ENCODE results near the gene SEZ6L.
A peak's percentile ranks its signal among the peaks of the same experiment; 100 is the strongest.

The SEZ6L gene

GRCh38 chr22:26313291-26313690, 144.0 kb downstream of the SEZ6L start:
- no peak overlapping the region for H3K4me3 ChIP-seq (ENCODE audit: low read depth, low read length)
- DNase-seq (ENCODE audit: low read depth, low spot score): no peak
- ChIA-PET CTCF (no interaction called here), POLR2A (no interaction called here)
- TF ChIP-seq CTCF (IDR thresholded peaks at IDR 0.05; ENCODE audit: insufficient read depth, low read length, missing control alignments): no peak

- POLR2A ChIA-PET: no interaction called here
- no peak overlapping the region for H3K4me3 ChIP-seq (ENCODE audit: low read depth, low read length)
- no peak for TF ChIP-seq CTCF (IDR thresholded peaks at IDR 0.05; ENCODE audit: insufficient read depth, low read length, missing control alignments)
- DNase-seq (ENCODE audit: low read depth, low spot score): no peak
- CTCF ChIA-PET: no interaction called here
Observed at GRCh38 chr22:26314171-26314570, 144.9 kb downstream of the SEZ6L start.

GRCh38 chr22:26314656-26315055, 145.4 kb downstream of the SEZ6L start:
- ChIA-PET POLR2A (no interaction called here), CTCF (no interaction called here)
- no peak for TF ChIP-seq CTCF (IDR thresholded peaks at IDR 0.05; ENCODE audit: insufficient read depth, low read length, missing control alignments)
- H3K4me3 ChIP-seq (ENCODE audit: low read depth, low read length): no peak overlapping the region
- no peak for DNase-seq (ENCODE audit: low read depth, low spot score)

GRCh38 chr22:26316732-26317285, 147.5 kb downstream of the SEZ6L start:
- no peak for TF ChIP-seq CTCF (IDR thresholded peaks at IDR 0.05; ENCODE audit: insufficient read depth, low read length, missing control alignments)
- no peak overlapping the region for H3K4me3 ChIP-seq (ENCODE audit: low read depth, low read length)
- ChIA-PET POLR2A (no interaction called here), CTCF (interaction anchor here (1.0 kb wide), 1 partner anchor 14 kb away, joined by 4 read pairs; no protein-coding TSS in a partner anchor)
- no peak for DNase-seq (ENCODE audit: low read depth, low spot score)

GRCh38 chr22:26318975-26319374, 149.7 kb downstream of the SEZ6L start:
- POLR2A ChIA-PET: no interaction called here
- TF ChIP-seq CTCF (IDR thresholded peaks at IDR 0.05; ENCODE audit: insufficient read depth, low read length, missing control alignments): peak; percentile 49

GRCh38 chr22:26320447-26320846, 151.2 kb downstream of the SEZ6L start:
- no peak overlapping the region for H3K4me3 ChIP-seq (ENCODE audit: low read depth, low read length)
- DNase-seq (ENCODE audit: low read depth, low spot score): no peak
- no peak for TF ChIP-seq CTCF (IDR thresholded peaks at IDR 0.05; ENCODE audit: insufficient read depth, low read length, missing control alignments)
- ChIA-PET POLR2A (no interaction called here), CTCF (interaction anchor here (0.6 to 3.3 kb wide), 6 partner anchors 11 to 1721 kb away, joined by 3 to 27 read pairs (median 6); no protein-coding TSS in a partner anchor)

More at GRCh38 chr22:26318975-26319374, 149.7 kb downstream of the SEZ6L start:
- peak; percentile 65 for DNase-seq (ENCODE audit: low read depth, low spot score)
- CTCF ChIA-PET: interaction anchor here (0.7 to 2.7 kb wide), 7 partner anchors 10 to 146 kb away, joined by 3 to 13 read pairs (median 3); no protein-coding TSS in a partner anchor
- H3K4me3 ChIP-seq (ENCODE audit: low read depth, low read length): no peak overlapping the region

Data from AG04449 (cell line).